ENCODE measurements around the gene TMEM248. TPM values are rescaled to one million over a fixed set of nuclear protein-coding genes. Genes with fewer than 3 reads are reported as not detected.
"Not testable (repeated sequence)": the region's sequence is repeated elsewhere in the genome, so short reads cannot be mapped to it uniquely, and the experiment has no call there.

Gene TMEM248, protein sequence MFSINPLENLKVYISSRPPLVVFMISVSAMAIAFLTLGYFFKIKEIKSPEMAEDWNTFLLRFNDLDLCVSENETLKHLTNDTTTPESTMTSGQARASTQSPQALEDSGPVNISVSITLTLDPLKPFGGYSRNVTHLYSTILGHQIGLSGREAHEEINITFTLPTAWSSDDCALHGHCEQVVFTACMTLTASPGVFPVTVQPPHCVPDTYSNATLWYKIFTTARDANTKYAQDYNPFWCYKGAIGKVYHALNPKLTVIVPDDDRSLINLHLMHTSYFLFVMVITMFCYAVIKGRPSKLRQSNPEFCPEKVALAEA
- 96.5 and 103 TPM in 2 replicates for total RNA-seq

DNA sequence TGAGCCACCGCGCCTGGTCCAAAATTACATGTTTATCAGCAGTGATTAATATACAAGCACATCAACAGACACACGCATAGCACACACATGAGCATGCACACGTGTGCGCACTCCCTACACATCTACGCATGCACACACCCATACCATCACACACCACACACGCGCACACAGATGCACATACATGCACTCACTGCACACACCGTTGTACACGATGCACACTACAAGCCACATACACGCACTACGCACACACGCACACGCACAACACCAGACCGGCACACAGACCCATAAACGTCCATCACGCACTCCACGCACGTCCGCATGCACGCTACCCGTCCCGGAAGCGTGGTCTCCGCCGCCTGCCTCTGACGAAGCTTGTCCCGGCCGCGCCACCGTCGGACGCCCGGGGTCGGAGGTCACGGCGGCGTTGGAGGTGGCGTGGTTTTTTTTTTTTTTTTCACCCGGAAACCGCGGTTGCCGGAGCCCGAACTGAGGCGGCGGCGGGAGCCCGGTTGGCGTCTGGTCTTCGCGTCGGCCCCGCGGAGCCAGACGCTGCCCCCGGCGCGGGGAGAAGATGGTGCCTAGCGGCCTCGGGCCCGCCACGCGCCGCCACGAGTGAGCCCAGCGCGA is at the start of gene TMEM248:
Gene TMEM248 (plus strand): TSS at position 457 of the 627 bp plus-strand sequence. CDS start 20,641 bp downstream, outside the sequence.
- H3K4me3 ChIP-seq (ENCODE audit: low read depth, low read length): peak within 1 kb of the TSS; percentile 89
- no peaks in the 10 kb centered on the region for H3K27me3 ChIP-seq (ENCODE audit: control insufficient read depth, insufficient read depth, low read length)
- TF ChIP-seq, protein P1, sequence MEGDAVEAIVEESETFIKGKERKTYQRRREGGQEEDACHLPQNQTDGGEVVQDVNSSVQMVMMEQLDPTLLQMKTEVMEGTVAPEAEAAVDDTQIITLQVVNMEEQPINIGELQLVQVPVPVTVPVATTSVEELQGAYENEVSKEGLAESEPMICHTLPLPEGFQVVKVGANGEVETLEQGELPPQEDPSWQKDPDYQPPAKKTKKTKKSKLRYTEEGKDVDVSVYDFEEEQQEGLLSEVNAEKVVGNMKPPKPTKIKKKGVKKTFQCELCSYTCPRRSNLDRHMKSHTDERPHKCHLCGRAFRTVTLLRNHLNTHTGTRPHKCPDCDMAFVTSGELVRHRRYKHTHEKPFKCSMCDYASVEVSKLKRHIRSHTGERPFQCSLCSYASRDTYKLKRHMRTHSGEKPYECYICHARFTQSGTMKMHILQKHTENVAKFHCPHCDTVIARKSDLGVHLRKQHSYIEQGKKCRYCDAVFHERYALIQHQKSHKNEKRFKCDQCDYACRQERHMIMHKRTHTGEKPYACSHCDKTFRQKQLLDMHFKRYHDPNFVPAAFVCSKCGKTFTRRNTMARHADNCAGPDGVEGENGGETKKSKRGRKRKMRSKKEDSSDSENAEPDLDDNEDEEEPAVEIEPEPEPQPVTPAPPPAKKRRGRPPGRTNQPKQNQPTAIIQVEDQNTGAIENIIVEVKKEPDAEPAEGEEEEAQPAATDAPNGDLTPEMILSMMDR (IDR thresholded peaks at IDR 0.05; ENCODE audit: insufficient read depth, low read length, poor library complexity, severe bottlenecking): no peak
- H3K36me3 ChIP-seq (ENCODE audit: control insufficient read depth, insufficient read depth, low read length): no peaks in the 10 kb centered on the region
- peak; percentile 25 for DNase-seq (ENCODE audit: low read depth)

DNA sequence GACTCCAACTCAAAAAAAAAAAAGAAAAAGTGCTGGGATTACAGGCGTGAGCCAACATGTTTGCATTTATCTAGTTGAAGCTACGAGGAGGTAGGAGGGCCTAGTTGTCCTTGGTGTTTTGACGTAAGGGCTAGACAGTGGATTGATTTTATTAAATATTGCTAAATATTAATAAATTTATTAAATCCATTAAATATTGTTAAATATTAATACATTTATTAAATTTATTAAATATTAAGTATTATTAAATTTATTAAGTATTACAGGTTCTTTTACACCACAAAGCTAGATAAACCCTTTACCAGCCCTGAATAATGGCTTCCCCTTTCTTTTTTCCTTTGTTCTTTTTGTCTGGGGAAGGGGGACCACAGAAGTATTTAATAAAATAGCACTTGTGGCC is 47.5 kb upstream of the TMEM248 start:
- Histone ChIP-seq H3K4me3 (ENCODE audit: low read depth, low read length) (no peak overlapping the region), H3K27me3 (ENCODE audit: control insufficient read depth, insufficient read depth, low read length) (no peaks in the 10 kb centered on the region), H3K36me3 (ENCODE audit: control insufficient read depth, insufficient read depth, low read length) (no peaks in the 10 kb centered on the region)
- no peak for DNase-seq (ENCODE audit: low read depth)
- TF ChIP-seq, protein P1 (IDR thresholded peaks at IDR 0.05; ENCODE audit: insufficient read depth, low read length, poor library complexity, severe bottlenecking): no peak

DNA sequence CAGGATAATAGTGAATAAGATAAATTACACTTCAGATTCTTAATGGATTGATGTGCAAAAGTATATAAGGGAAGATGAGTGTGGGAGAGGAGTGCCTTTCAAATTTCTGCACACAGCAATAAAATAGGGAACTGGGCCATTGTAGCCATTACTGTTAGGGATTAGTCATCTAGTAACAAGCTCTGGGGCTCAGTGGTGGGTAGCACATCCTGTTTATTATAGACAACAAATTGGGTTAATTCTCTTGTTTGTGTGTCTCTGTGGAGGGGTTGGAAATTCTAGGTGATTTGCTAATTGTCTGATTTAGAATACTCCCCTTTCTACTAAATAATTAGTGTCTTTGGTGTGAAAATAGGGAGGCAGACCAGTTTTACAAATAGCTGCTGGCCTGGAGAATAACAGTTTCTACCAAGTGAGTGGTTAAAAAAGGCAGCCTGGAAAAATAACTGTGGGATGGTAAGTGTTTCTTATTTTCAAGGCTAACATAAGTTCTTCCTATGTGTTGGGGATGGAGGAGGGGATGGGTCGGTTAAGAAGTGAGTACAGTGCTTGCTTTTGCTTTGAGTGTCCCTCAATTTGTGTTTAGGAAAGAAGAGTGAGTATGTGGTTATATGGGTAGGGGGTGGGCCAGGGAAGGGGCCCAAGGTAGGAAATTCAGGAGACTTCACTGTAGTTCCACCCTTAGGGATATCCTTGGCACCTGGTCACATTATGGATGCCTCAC is 43.3 kb upstream of the TMEM248 start:
- H3K4me3 ChIP-seq (ENCODE audit: low read depth, low read length): no peak overlapping the region
- no peak for DNase-seq (ENCODE audit: low read depth)
- TF ChIP-seq, protein P1 (IDR thresholded peaks at IDR 0.05; ENCODE audit: insufficient read depth, low read length, poor library complexity, severe bottlenecking): no peak
- H3K36me3 ChIP-seq (ENCODE audit: control insufficient read depth, insufficient read depth, low read length): no peaks in the 10 kb centered on the region
- no peaks in the 10 kb centered on the region for H3K27me3 ChIP-seq (ENCODE audit: control insufficient read depth, insufficient read depth, low read length)

DNA sequence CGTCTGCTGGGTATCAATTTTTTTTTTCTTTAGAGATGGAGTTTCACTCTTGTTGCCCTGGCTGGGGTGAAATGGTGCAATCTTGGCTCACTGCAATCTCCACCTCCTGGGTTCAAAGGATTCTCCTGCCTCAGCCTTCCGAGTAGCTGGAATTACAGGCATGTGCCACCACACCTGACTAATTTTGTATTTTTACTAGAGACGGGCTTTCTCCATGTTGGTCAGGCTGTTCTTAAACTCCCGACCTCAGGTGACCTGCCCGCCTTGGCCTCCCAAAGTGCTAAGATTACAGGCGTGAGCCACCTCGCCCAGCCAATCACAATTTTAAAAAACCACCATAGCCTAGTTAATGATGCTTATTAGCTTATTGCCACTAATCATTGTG is 42.7 kb upstream of the TMEM248 start:
- H3K36me3 ChIP-seq (ENCODE audit: control insufficient read depth, insufficient read depth, low read length); DNase-seq (ENCODE audit: low read depth); H3K27me3 ChIP-seq (ENCODE audit: control insufficient read depth, insufficient read depth, low read length); H3K4me3 ChIP-seq (ENCODE audit: low read depth, low read length): not testable (repeated sequence)

DNA sequence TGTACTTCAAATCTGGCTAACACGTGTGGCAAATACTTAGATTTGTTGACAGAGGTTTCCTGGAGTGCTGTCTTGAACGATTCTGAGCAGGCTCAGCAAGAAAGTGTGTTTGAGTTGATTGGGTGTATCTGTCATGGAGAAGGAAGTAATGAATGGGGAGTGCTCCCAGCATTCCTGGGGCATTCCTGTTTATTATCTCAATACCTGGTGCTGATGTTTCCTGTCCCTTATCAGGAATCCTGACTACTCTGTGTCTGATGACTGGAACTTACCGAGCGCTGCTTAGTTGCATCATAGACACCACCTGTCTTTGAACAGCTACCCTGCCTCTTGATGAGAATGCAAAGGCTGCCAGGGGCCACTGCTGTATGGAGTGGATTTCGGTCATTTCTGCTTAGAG is 41.0 kb upstream of the TMEM248 start:
- Histone ChIP-seq H3K36me3 (ENCODE audit: control insufficient read depth, insufficient read depth, low read length) (no peaks in the 10 kb centered on the region), H3K27me3 (ENCODE audit: control insufficient read depth, insufficient read depth, low read length) (no peaks in the 10 kb centered on the region), H3K4me3 (ENCODE audit: low read depth, low read length) (no peak overlapping the region)
- TF ChIP-seq, protein P1 (IDR thresholded peaks at IDR 0.05; ENCODE audit: insufficient read depth, low read length, poor library complexity, severe bottlenecking): no peak
- DNase-seq (ENCODE audit: low read depth): no peak

DNA sequence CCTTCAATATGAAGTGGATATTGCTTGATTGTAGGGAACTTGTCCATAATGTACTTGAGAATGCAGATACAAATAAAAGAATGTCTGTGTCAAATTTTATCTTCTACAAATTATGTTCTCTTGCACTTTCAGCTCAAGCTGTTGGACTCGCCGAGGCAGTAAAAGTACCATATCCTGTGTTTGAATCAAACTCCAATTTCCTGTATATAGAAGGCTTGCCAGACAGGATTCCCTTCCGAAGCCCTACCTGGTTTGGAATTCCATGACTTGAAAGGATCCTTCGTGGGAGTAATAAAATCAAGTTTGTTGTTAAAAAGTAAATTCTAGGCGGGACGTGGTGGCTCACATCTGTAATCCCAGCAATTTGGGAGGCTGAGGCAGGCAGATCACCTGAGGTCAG is 40.4 kb upstream of the TMEM248 start:
- not testable (repeated sequence) for H3K27me3 ChIP-seq (ENCODE audit: control insufficient read depth, insufficient read depth, low read length); H3K4me3 ChIP-seq (ENCODE audit: low read depth, low read length); DNase-seq (ENCODE audit: low read depth); H3K36me3 ChIP-seq (ENCODE audit: control insufficient read depth, insufficient read depth, low read length)

Data from kidney epithelial cell (primary cell).